ENCODE data around the gene VCP. TPM values are rescaled to one million over a fixed set of nuclear protein-coding genes. Genes with fewer than 3 reads are reported as not detected.

The VCP gene
- polyA plus RNA-seq, 1 donor (not counting 4 experiments of a cell fraction or from before 2014, with no cell fraction given) = 414 TPM

GRCh38 chr9:35079426-35080341 lies 7.3 kb upstream of the VCP start, which contains the start of gene FANCG:
Gene FANCG (minus strand): TSS chr9:35079942. CDS start chr9:35079524, 418 bp downstream.
- H3K9me3 ChIP-seq (ENCODE audit: control insufficient read depth, low read depth, low read length) = no peaks in the 10 kb centered on the region
- dilution Hi-C loops (cut with MboI; ENCODE audit: extremely low pct_ligation_motif_present, low sequenced_read_pairs) = no loop called here
- peak within 1 kb of the TSS; percentile 93 for H3K4me2 ChIP-seq (ENCODE audit: control insufficient read depth, extremely low read depth, insufficient read depth, low read depth, low read length)
- H3K36me3 ChIP-seq (ENCODE audit: control insufficient read depth in 2 of 2, extremely low read depth in 1 of 2, insufficient read depth in 2 of 2, low read length in 2 of 2) = peaks cover 0 to 4% of the 10 kb centered on the region in 2 experiments
- H3K9ac ChIP-seq (ENCODE audit: control insufficient read depth, extremely low read depth, insufficient read depth, low read length) = peak within 1 kb of the TSS; percentile 82
- no peaks in the 10 kb centered on the region for H4K20me1 ChIP-seq (ENCODE audit: control insufficient read depth, extremely low read depth, insufficient read depth, low read length)
- H3K79me2 ChIP-seq (ENCODE audit: control insufficient read depth, insufficient read depth, low read length) = peaks cover 16% of the 10 kb centered on the region
- H3K27ac ChIP-seq (ENCODE audit: control insufficient read depth, insufficient read depth, low read length) = peak within 1 kb of the TSS; percentile 76
- peak; percentile 49 for FAIRE-seq
- no peaks in the 10 kb centered on the region for H3K27me3 ChIP-seq (ENCODE audit: control insufficient read depth, extremely low read depth, insufficient read depth, low read length)
- peaks cover 12% of the 10 kb centered on the region for H3K4me1 ChIP-seq (ENCODE audit: control insufficient read depth, extremely low read depth, insufficient read depth, low read length)
- peak within 1 kb of the TSS; percentile 87 for H2AFZ ChIP-seq (ENCODE audit: control insufficient read depth, low read length)
- H3K9me1 ChIP-seq (ENCODE audit: control insufficient read depth, extremely low read depth, insufficient read depth, low read length) = no peaks in the 10 kb centered on the region
- peak within 1 kb of the TSS; percentile 51 to 93 (median 84) for H3K4me3 ChIP-seq (ENCODE audit: control insufficient read depth in 2 of 3, extremely low read depth in 1 of 3, insufficient read depth in 2 of 3, low read depth in 1 of 3, low read length in 3 of 3)
- no peak for DNase-seq (ENCODE audit: low read depth, low spot score)
- TF ChIP-seq CTCF (optimal IDR thresholded peaks at IDR 0.05 in 1 of 3, IDR thresholded peaks at IDR 0.05 in 1 of 3, conservative IDR thresholded peaks at IDR 0.05 in 1 of 3; ENCODE audit: extremely low read depth in 1 of 3, insufficient read depth in 2 of 3, low read length in 3 of 3) (no peak), EZH2 (IDR thresholded peaks at IDR 0.05; ENCODE audit: low read length) (no peak)

GRCh38 chr9:35079041-35079425 lies 6.6 kb upstream of the VCP start:
- TF ChIP-seq EZH2 (IDR thresholded peaks at IDR 0.05; ENCODE audit: low read length) (no peak), CTCF (optimal IDR thresholded peaks at IDR 0.05 in 1 of 3, IDR thresholded peaks at IDR 0.05 in 1 of 3, conservative IDR thresholded peaks at IDR 0.05 in 1 of 3; ENCODE audit: extremely low read depth in 1 of 3, insufficient read depth in 2 of 3, low read length in 3 of 3) (no peak)
- FAIRE-seq (no peak), DNase-seq (ENCODE audit: low read depth, low spot score) (no peak)
- H4K20me1 ChIP-seq (ENCODE audit: control insufficient read depth, extremely low read depth, insufficient read depth, low read length) = no peaks in the 10 kb centered on the region
- peak overlapping the region; percentile 76 for H3K27ac ChIP-seq (ENCODE audit: control insufficient read depth, insufficient read depth, low read length)
- H3K27me3 ChIP-seq (ENCODE audit: control insufficient read depth, extremely low read depth, insufficient read depth, low read length) = no peaks in the 10 kb centered on the region
- H3K9me3 ChIP-seq (ENCODE audit: control insufficient read depth, low read depth, low read length) = no peaks in the 10 kb centered on the region
- H3K9me1 ChIP-seq (ENCODE audit: control insufficient read depth, extremely low read depth, insufficient read depth, low read length) = no peaks in the 10 kb centered on the region
- H2AFZ ChIP-seq (ENCODE audit: control insufficient read depth, low read length) = peak overlapping the region; percentile 87
- H3K9ac ChIP-seq (ENCODE audit: control insufficient read depth, extremely low read depth, insufficient read depth, low read length) = peak overlapping the region; percentile 82
- dilution Hi-C loops (cut with MboI; ENCODE audit: extremely low pct_ligation_motif_present, low sequenced_read_pairs) = no loop called here
- peak overlapping the region; percentile 51 to 93 (median 84) for H3K4me3 ChIP-seq (ENCODE audit: control insufficient read depth in 2 of 3, extremely low read depth in 1 of 3, insufficient read depth in 2 of 3, low read depth in 1 of 3, low read length in 3 of 3)
- H3K79me2 ChIP-seq (ENCODE audit: control insufficient read depth, insufficient read depth, low read length) = peaks cover 16% of the 10 kb centered on the region
- H3K4me2 ChIP-seq (ENCODE audit: control insufficient read depth, extremely low read depth, insufficient read depth, low read depth, low read length) = peak overlapping the region; percentile 93
- peaks cover 0 to 4% of the 10 kb centered on the region in 2 experiments for H3K36me3 ChIP-seq (ENCODE audit: control insufficient read depth in 2 of 2, extremely low read depth in 1 of 2, insufficient read depth in 2 of 2, low read length in 2 of 2)
- peaks cover 12% of the 10 kb centered on the region for H3K4me1 ChIP-seq (ENCODE audit: control insufficient read depth, extremely low read depth, insufficient read depth, low read length)
